ENCODE data around the gene IPMK. TPM values are rescaled to one million over a fixed set of nuclear protein-coding genes. Genes with fewer than 3 reads are reported as not detected.
A peak's percentile ranks its signal among the peaks of the same experiment; 100 is the strongest.

Gene IPMK
- total and polyA plus RNA-seq, 2 experiments from 2014 or later: 5.5 to 17.8 TPM

DNA sequence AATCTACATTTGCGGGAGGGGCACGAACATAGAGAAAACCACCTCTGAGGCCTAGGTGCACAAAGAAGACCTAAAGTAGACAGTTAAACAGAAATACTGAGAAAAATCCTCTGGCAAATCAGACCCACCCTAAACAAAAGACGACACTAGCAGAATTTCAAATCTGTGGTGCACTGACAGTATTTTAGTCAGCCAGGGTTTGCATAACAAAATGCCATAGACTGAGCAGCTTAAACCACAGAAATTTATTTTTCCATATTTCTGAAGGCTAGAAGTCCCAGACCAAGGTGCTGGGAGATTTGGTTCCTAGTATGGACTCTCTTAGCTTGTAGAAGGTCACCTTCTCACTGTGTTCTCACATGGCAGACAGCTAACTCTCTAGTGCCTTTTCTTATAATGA is 26.3 kb downstream of the IPMK start:
- peak overlapping the region; percentile 40; the same call in 1 of the 2 replicates for H3K27ac ChIP-seq (ENCODE audit: low read depth)
- no peak for ATAC-seq

More for the DNA sequence above, 26.3 kb downstream of the IPMK start:
- H3K9me2 ChIP-seq (ENCODE audit: insufficient read depth): no peaks in the 10 kb centered on the region
- H3K36me3 Mint-ChIP-seq (ENCODE audit: low read depth): peaks cover 52% of the 10 kb centered on the region
- H3K4me1 ChIP-seq (ENCODE audit: insufficient read depth): peaks cover 24% of the 10 kb centered on the region
- no peaks in the 10 kb centered on the region for H3K36me3 ChIP-seq (ENCODE audit: insufficient read depth)
- H3K79me2 ChIP-seq (replicated peaks; ENCODE audit: insufficient read depth): peaks cover 65% of the 10 kb centered on the region
- H3K4me3 ChIP-seq: no peak overlapping the region
- no peak overlapping the region for H3K4me3 Mint-ChIP-seq
- H3F3A ChIP-seq (replicated peaks; ENCODE audit: low read depth): no peaks in the 10 kb centered on the region
- H3K4me1 Mint-ChIP-seq: peaks cover 21% of the 10 kb centered on the region
- H4K20me1 ChIP-seq (replicated peaks; ENCODE audit: insufficient read depth): peaks cover 6% of the 10 kb centered on the region; the same call in 1 of the 2 replicates
- DNase-seq (ENCODE audit: low spot score): no peak
- H3K4me2 ChIP-seq: peak overlapping the region; percentile 65
- no peaks in the 10 kb centered on the region for H3K27me3 Mint-ChIP-seq (ENCODE audit: insufficient read depth, low read depth, poor library complexity)
- 0 out of 2 replicates have a peak overlapping the region, but pooled peaks have one; percentile 13 for H3K27ac Mint-ChIP-seq
- H2AFZ ChIP-seq: no peak overlapping the region
- H3K9me3 Mint-ChIP-seq: peaks cover 34% of the 10 kb centered on the region
- TF ChIP-seq JUNB (IDR thresholded peaks at IDR 0.05; ENCODE audit: unreplicated experiment) (no peak), NANOG (IDR thresholded peaks at IDR 0.05; ENCODE audit: borderline replicate concordance) (no peak), ZNF114 (CRISPR knock-in tag; IDR thresholded peaks at IDR 0.05) (no peak), EZH2phosphoT487 (IDR thresholded peaks at IDR 0.05; ENCODE audit: unreplicated experiment) (no peak), CTCF (conservative IDR thresholded peaks at IDR 0.05; ENCODE audit: low read depth in 2 of 2) (no peak), EZH2 (IDR thresholded peaks at IDR 0.05; ENCODE audit: low read depth, unreplicated experiment) (no peak), POLR2AphosphoS5 (IDR thresholded peaks at IDR 0.05; ENCODE audit: low read depth) (no peak), ZNF462 (CRISPR knock-in tag; IDR thresholded peaks at IDR 0.05) (no peak), ZNF331 (CRISPR knock-in tag; IDR thresholded peaks at IDR 0.05; ENCODE audit: low read depth) (no peak)
- TF ChIP-seq, protein P1, sequence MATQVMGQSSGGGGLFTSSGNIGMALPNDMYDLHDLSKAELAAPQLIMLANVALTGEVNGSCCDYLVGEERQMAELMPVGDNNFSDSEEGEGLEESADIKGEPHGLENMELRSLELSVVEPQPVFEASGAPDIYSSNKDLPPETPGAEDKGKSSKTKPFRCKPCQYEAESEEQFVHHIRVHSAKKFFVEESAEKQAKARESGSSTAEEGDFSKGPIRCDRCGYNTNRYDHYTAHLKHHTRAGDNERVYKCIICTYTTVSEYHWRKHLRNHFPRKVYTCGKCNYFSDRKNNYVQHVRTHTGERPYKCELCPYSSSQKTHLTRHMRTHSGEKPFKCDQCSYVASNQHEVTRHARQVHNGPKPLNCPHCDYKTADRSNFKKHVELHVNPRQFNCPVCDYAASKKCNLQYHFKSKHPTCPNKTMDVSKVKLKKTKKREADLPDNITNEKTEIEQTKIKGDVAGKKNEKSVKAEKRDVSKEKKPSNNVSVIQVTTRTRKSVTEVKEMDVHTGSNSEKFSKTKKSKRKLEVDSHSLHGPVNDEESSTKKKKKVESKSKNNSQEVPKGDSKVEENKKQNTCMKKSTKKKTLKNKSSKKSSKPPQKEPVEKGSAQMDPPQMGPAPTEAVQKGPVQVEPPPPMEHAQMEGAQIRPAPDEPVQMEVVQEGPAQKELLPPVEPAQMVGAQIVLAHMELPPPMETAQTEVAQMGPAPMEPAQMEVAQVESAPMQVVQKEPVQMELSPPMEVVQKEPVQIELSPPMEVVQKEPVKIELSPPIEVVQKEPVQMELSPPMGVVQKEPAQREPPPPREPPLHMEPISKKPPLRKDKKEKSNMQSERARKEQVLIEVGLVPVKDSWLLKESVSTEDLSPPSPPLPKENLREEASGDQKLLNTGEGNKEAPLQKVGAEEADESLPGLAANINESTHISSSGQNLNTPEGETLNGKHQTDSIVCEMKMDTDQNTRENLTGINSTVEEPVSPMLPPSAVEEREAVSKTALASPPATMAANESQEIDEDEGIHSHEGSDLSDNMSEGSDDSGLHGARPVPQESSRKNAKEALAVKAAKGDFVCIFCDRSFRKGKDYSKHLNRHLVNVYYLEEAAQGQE (IDR thresholded peaks at IDR 0.05; ENCODE audit: unreplicated experiment): no peak
- H3K27me3 ChIP-seq (ENCODE audit: insufficient read depth): no peaks in the 10 kb centered on the region

Measured in GM23338 (cell line).